Middle frontal gyrus (tissue), 1 donor: ENCODE results near the gene HOMER2.
"Not testable (repeated sequence)": the region's sequence is repeated elsewhere in the genome, so short reads cannot be mapped to it uniquely, and the experiment has no call there.

Experiments
- DNase-seq: peaks from one replicate; pipeline ENCODE4 v3.0.0-alpha.2; 2015; ENCODE audit warnings: low spot score; ENCODE audit errors: extremely low spot score

HOMER2 gene

GRCh38 chr15:82966671-82967071, 14.2 kb upstream of the HOMER2 start:
- no peak for DNase-seq

DNA sequence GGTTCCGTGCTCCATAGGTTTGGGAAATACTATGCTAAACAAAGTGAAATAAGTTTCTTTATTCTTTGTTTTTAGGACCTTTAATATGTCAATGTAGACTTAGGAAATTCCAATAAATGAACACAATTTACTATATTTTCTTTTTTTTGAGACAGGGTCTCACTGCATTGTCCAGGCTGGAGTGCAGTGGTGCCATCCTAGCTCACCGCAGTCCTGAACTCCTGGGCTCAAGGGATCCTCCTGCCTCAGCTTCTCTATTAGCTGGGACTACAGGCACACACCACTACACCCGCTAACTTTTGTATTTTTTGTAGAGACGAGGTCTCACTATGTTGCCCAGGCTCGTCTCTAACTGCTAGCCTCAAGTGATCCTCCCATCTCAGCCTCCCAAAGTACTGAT, 12.4 kb upstream of the HOMER2 start:
- DNase-seq = no peak

DNA sequence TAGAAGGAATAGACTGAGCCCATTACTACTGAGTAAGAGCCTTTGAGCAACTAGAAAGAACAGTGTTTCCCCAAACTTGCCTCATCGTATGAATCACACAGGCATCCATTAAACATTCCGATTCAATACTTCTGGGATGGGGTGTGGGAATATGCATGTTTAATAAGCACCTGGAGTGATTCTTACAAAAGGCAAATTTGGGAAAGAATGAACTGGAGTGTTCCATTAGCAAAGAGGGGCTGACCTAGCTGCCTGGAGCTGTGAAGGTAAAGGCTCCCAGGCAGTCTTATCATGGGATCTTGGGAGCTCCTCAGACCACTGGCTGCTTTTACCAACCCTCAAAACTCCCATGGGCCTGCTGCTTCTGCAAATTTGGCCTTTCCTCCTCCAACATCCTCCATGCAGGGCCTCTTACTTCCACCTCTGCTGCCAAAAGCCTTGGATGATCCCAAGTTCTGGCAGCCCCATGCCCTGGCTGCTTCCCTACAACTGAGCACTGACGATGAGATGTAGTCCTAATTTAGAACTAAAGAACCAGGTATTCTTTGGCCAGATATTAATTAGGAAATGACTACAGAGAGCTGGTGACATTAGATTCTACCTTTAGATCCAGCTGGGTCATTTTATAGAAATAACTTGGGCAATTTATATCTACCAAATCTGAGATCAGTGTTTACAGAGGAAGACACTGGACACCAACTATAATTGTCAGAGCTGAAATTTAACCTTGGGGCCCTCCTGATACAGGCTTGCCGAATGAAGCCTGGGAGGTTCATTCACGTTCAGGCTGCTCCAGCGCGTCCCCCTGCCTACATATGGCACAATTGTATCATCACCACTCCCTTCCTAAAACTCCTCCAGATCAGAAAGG, 11.2 kb upstream of the HOMER2 start:
- DNase-seq = no peak

DNA sequence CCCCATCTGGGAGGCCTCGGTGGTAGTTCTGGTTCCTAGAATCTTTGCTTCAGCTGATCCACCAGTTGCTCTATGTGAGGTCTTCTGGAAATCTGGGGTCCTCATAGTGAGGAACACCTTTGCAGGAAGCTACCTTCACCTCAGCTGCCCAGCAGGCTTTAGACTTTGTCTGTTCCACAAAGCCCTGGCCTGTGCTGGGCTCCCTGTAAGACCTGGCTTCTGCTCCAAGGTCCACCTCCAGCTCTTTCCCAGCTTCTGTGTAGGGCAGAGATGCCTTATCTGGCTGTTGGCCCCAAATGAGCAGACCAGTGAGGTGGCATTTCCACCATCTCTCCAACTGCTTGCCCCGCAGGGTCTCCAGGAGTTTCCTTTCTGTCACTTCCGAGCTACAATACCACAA, 8.2 kb upstream of the HOMER2 start:
- no peak for DNase-seq

DNA sequence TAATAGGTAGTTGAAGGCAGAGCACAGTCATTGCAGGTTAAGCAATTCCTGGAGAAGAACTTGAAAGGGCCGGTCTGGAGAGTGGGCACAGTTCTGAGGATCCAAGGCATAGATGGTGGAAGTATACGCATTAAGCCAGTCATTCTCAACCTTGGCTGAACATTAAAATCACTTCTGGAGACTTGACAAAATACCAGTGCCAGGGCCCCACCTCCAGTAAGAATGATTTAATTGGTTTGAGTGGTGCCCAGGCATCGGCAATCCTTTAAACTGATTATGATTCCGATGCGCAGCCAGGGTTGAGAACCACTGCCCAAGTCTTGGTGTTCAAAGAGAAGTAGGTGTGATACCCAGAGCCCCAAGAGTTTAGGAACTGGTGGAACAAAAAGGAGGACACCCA, 6.9 kb upstream of the HOMER2 start:
- DNase-seq = no peak

DNA sequence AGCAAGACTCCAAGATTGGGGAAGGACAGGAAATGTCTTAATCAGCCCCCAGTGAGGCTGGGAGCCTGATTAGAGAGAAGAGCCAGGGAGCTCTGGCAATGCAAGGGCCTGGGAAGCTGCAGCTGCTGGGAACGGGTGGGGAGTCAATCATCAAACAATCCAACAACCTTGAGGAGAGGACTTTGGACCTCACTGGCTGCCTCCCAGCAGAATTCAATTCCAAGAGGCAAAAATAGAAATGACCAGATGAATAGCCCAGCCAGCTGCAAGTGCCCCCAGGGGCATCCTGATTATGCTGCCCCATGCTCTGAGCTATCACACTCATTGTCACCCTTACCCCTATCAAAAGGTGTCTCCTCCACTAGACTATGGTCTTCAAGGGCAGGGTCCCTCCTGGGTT, 6.1 kb upstream of the HOMER2 start:
- no peak for DNase-seq

DNA sequence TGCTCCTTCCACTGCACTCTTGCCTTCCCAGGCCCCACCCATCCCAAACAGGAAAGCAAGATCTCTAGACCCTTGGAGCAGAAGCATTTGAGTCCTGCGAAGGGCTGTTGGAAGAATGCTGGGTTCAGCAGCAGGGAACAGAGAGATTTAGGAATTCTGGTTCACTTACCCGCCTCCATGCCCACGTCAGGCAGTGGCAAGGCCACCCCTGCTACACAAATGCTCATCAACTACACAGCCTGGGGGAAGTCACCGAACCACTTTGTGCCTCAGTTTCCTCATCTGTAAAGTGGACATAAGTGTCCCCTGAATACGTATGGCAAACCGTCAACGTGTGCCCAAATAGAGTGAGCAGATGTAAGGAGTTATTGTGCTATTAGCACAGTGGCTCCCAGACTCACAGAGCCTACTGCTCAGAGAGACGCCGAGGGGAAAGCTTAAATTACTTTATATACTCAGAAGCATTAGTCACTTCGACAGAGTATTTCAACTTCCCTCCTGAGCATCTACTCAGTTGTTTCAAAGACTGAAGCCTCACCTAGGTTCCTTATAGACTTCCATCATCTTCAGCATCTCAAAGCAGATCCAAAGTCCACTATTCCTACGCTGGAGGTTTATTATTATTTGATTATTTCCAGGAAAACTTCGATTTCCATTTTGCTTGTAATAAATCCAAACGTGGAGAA, 905 bp downstream of the HOMER2 start:
- DNase-seq = no peak

DNA sequence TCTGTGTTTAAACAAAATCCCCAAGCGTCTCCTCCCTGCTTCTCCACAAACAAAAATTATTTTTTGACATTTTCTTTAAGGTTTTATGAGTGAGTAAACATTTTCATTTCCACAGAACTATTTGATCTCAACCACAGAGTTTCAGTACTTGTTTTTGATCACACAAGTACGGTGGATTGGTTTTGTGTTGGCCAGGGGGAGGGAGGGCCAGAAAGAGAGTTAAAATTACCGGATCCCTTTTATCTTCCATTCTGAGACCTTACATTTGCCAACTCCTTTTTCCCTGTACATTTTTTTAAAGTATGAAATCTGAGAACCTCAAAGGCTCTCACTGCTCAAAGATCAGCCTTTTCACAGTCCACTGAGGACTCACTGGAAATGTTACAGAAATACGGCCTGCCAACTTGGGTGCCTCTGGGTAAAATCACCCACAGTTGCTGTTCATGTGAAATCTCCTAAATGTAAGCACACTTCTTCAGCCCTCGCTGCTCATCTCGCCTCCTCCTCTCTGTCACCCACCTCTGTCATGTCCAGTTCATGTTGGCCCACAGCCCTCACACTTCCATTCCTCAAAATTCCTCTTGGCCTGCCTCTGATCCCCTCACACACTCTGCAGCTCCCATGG, 1.7 kb downstream of the HOMER2 start:
- DNase-seq = no peak

DNA sequence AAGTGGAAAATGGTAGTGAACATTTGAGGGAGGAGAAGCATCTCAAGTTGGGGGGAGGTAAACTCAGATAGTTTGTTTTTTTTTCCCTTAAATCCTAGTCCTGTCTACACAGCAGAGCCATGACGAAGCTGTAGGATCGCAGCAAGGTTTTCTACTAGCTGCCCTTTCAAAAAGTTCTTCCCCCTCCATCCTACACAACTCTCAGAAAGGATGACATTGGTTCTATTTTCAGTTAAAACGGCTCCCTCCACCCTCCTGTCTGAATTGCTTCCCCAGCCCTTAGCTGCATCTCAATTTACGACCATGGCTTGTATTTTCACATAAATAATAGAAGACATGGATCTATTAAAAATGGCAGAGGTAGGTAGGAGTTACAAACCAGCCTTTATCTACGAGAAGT, 2.2 kb downstream of the HOMER2 start:
- no peak for DNase-seq

DNA sequence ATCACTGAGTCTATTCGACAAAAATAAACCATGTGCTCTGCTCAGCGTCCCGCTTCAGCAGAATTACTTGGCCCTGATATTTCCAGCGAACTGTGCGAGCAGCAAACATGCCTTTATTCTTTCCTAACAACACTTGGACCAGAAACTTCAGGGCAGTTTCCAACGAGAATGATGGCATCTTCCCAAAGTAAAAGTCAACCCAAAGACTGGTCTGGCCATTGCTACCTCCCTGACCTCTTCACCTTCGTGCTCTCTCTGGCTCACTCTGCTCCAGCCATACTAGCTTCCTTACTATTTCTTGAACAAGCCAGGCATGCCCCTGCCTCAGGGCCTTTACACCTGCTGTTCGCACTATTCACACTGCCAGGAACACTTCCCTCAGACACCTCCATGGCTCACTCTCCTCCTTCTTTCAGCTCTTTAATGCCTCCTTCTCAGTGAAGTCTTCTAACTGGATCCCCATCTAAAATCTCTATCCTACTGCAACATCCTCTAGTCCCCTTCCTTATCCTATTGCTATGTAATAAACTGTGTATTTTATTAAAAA, 6.3 kb downstream of the HOMER2 start:
- DNase-seq = no peak

GRCh38 chr15:82945326-82945725, 7.2 kb downstream of the HOMER2 start:
- no peak for DNase-seq

- no peak for DNase-seq
Observed at GRCh38 chr15:82944821-82945220, 7.7 kb downstream of the HOMER2 start.

DNA sequence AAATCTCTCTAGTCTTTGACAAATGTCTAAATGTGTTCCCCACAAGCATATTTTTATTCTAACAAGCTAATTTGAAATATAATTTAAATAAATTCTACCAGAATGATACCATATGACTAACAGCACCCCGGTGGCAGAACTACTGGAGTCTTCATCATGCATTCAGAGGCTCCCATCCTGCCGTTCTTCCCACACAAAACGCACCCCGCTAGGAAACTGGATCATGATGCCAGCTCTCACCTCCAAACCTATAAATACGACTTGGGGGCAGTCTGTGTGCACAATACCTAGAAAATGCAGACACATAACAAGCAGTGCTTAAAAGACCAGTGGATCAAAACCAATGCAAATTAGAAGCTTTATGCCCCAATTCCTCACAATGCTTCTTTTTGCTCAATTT, 8.5 kb downstream of the HOMER2 start:
- DNase-seq = no peak

DNA sequence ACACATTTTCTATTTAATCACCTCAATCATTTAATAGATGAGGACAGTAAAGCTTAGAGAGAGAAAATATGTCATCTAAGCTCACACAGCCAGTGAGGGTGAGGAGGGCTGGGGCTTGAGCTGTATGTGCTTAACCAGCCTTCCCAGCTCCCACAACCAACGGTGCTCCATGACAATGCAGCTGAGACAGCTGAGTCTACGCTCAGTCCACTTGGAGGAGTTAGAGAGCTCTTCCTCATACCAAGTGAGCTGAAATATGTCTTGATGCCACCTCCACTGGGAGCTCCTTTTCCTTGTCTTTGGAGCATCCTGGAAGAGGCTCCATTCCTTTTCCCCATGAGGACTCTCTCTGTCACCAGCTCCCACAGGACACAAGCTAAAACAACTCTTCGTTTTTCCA, 9.3 kb downstream of the HOMER2 start:
- no peak for DNase-seq

- no peak for DNase-seq
Observed at GRCh38 chr15:82942691-82943090, 9.8 kb downstream of the HOMER2 start.

- not testable (repeated sequence) for DNase-seq
Observed at GRCh38 chr15:82939678-82940077, 12.8 kb downstream of the HOMER2 start.

- DNase-seq = no peak
Observed at GRCh38 chr15:82937712-82938058, 14.8 kb downstream of the HOMER2 start.

DNA sequence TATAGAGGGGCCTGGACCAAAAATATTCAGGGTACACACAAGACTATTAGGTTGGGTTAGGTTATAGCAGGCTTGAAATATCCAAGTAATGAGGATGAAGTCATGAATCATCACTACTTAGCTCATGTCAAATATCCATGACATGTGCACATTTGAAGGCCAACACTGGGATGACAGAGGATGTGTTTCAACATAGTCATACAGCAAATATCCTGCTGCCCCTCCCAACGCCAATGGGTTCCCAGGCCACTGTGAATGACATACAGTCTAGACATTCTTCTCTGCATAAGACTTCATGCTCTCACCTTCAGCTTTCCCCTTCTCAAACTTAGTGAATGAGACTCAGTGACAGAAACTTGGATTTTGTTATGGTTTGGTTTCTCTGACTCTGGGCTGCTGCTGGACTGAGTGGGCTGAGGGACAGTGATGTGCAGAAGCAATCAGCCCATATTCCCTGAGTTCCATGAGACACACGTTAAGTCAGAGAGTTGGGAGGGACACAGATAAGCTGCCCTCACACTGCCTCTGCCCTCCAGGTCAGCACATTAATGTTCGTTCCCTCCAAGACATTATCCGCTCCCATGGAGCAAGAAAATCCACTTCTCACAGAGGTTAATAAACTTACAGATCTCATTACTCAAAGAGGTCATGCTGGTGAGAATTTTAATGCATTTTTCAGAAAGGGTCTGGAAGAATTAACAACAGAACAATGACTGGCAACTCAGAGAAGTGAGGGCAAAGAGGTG, 15.4 kb downstream of the HOMER2 start:
- DNase-seq = no peak

- no peak for DNase-seq
Observed at GRCh38 chr15:82935382-82935781, 17.1 kb downstream of the HOMER2 start.

GRCh38 chr15:82934100-82934880, 18.2 kb downstream of the HOMER2 start:
- no peak for DNase-seq

DNA sequence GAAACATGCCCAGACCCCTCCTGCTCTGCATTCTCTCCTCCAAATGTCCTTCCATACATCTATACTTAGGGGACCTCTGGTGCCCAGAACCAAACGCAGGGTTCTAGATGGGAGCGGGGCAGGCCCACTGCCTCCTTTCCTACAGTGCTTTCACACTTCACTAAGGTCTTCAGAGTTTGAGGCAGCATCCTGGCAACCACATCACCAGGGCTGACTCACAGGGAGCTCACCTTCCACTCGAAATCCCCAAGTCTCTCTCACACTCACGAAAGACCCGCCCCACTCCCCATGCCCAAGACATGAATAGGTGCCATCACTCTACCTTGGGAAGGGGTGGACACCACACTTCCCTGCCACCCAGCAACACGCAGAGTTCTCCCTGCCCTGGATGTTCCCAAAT, 18.9 kb downstream of the HOMER2 start:
- DNase-seq = no peak
